ENCODE measurements around the gene MAST4.

The MAST4 gene

GRCh38 chr5:67013719-67014118 lies 417.5 kb downstream of the MAST4 start:
- Histone ChIP-seq H3K4me1 (ENCODE audit: control insufficient read depth, insufficient read depth, low read depth, low read length) (peaks cover 14% of the 10 kb centered on the region), H2BK15ac (ENCODE audit: low read depth, poor library complexity, severe bottlenecking) (no peak overlapping the region), H2BK12ac (ENCODE audit: low read length in 2 of 2) (no peak overlapping the region), H3K14ac (ENCODE audit: low read length in 2 of 2) (no peak overlapping the region), H3K27me3 (ENCODE audit: control insufficient read depth in 1 of 2, insufficient read depth in 1 of 2, low read length in 2 of 2) (no peaks in the 10 kb centered on the region), H3K79me1 (replicated peaks; ENCODE audit: low read length, poor library complexity, severe bottlenecking) (peaks cover 20% of the 10 kb centered on the region), H3K9ac (ENCODE audit: low read length) (no peak overlapping the region), H3K27ac (ENCODE audit: low read length, poor library complexity, severe bottlenecking) (no peak overlapping the region), H2AK5ac (ENCODE audit: low read length, severe bottlenecking) (no peak overlapping the region), H2BK5ac (ENCODE audit: low read depth, low read length, poor library complexity, severe bottlenecking) (no peak overlapping the region), H3K36me3 (ENCODE audit: control insufficient read depth in 1 of 2, insufficient read depth in 2 of 2, low read depth in 1 of 2, low read length in 2 of 2) (no peaks in the 10 kb centered on the region), H3K9me3 (ENCODE audit: control insufficient read depth, low read length) (no peaks in the 10 kb centered on the region), H4K91ac (ENCODE audit: low read length) (no peak overlapping the region), H3K4ac (ENCODE audit: low read depth in 1 of 2, low read length in 2 of 2) (no peak overlapping the region), H4K8ac (ENCODE audit: low read length) (no peak overlapping the region), H3K23ac (ENCODE audit: low read length in 2 of 2) (no peak overlapping the region), H2AFZ (ENCODE audit: low read depth, low read length) (no peak overlapping the region), H3K4me2 (ENCODE audit: low read length, poor library complexity, severe bottlenecking) (no peak overlapping the region), H3K4me3 (ENCODE audit: insufficient read depth in 1 of 2, low read depth in 1 of 2, low read length in 2 of 2) (no peak overlapping the region), H3K18ac (ENCODE audit: low read depth in 1 of 2, low read length in 2 of 2) (no peak overlapping the region), H2BK120ac (ENCODE audit: low read depth, low read length) (no peak overlapping the region)
- no peak for DNase-seq
- WGBS = 90% methylated on average over 1 of the region's 1 CpG

- Histone ChIP-seq H3K36me3 (ENCODE audit: control insufficient read depth in 1 of 2, insufficient read depth in 2 of 2, low read depth in 1 of 2, low read length in 2 of 2) (no peaks in the 10 kb centered on the region), H2BK12ac (ENCODE audit: low read length in 2 of 2) (no peak overlapping the region), H3K79me1 (replicated peaks; ENCODE audit: low read length, poor library complexity, severe bottlenecking) (peaks cover 23% of the 10 kb centered on the region), H4K91ac (ENCODE audit: low read length) (no peak overlapping the region), H3K9me3 (ENCODE audit: control insufficient read depth, low read length) (no peaks in the 10 kb centered on the region), H3K4me3 (ENCODE audit: insufficient read depth in 1 of 2, low read depth in 1 of 2, low read length in 2 of 2) (no peak overlapping the region), H3K27me3 (ENCODE audit: control insufficient read depth in 1 of 2, insufficient read depth in 1 of 2, low read length in 2 of 2) (no peaks in the 10 kb centered on the region), H3K4me1 (ENCODE audit: control insufficient read depth, insufficient read depth, low read depth, low read length) (peaks cover 16% of the 10 kb centered on the region), H3K9ac (ENCODE audit: low read length) (no peak overlapping the region), H3K4ac (ENCODE audit: low read depth in 1 of 2, low read length in 2 of 2) (no peak overlapping the region), H2BK5ac (ENCODE audit: low read depth, low read length, poor library complexity, severe bottlenecking) (no peak overlapping the region), H3K4me2 (ENCODE audit: low read length, poor library complexity, severe bottlenecking) (no peak overlapping the region), H3K14ac (ENCODE audit: low read length in 2 of 2) (no peak overlapping the region), H2AK5ac (ENCODE audit: low read length, severe bottlenecking) (peak overlapping the region; percentile 35), H3K27ac (ENCODE audit: low read length, poor library complexity, severe bottlenecking) (no peak overlapping the region), H2BK15ac (ENCODE audit: low read depth, poor library complexity, severe bottlenecking) (no peak overlapping the region), H3K23ac (ENCODE audit: low read length in 2 of 2) (no peak overlapping the region), H2BK120ac (ENCODE audit: low read depth, low read length) (no peak overlapping the region), H2AFZ (ENCODE audit: low read depth, low read length) (no peak overlapping the region), H4K8ac (ENCODE audit: low read length) (no peak overlapping the region), H3K18ac (ENCODE audit: low read depth in 1 of 2, low read length in 2 of 2) (no peak overlapping the region)
- no peak for DNase-seq
- WGBS = 99% methylated on average over 5 of the region's 5 CpGs
Measured at GRCh38 chr5:67014191-67014590, 418.0 kb downstream of the MAST4 start.

GRCh38 chr5:67014957-67015400 lies 418.8 kb downstream of the MAST4 start:
- DNase-seq = no peak
- Histone ChIP-seq H2AK5ac (ENCODE audit: low read length, severe bottlenecking) (no peak overlapping the region), H2BK15ac (ENCODE audit: low read depth, poor library complexity, severe bottlenecking) (no peak overlapping the region), H3K79me1 (replicated peaks; ENCODE audit: low read length, poor library complexity, severe bottlenecking) (peaks cover 21% of the 10 kb centered on the region), H2BK120ac (ENCODE audit: low read depth, low read length) (no peak overlapping the region), H2BK5ac (ENCODE audit: low read depth, low read length, poor library complexity, severe bottlenecking) (no peak overlapping the region), H2BK12ac (ENCODE audit: low read length in 2 of 2) (no peak overlapping the region), H3K4me2 (ENCODE audit: low read length, poor library complexity, severe bottlenecking) (peak overlapping the region; percentile 27), H3K27me3 (ENCODE audit: control insufficient read depth in 1 of 2, insufficient read depth in 1 of 2, low read length in 2 of 2) (no peaks in the 10 kb centered on the region), H3K9ac (ENCODE audit: low read length) (peak overlapping the region; percentile 85), H3K27ac (ENCODE audit: low read length, poor library complexity, severe bottlenecking) (no peak overlapping the region), H3K4ac (ENCODE audit: low read depth in 1 of 2, low read length in 2 of 2) (no peak overlapping the region), H2AFZ (ENCODE audit: low read depth, low read length) (no peak overlapping the region), H3K14ac (ENCODE audit: low read length in 2 of 2) (no peak overlapping the region), H3K36me3 (ENCODE audit: control insufficient read depth in 1 of 2, insufficient read depth in 2 of 2, low read depth in 1 of 2, low read length in 2 of 2) (no peaks in the 10 kb centered on the region), H3K4me3 (ENCODE audit: insufficient read depth in 1 of 2, low read depth in 1 of 2, low read length in 2 of 2) (peak overlapping the region in 1 of 2 experiments; percentile 73), H4K8ac (ENCODE audit: low read length) (no peak overlapping the region), H3K9me3 (ENCODE audit: control insufficient read depth, low read length) (no peaks in the 10 kb centered on the region), H3K18ac (ENCODE audit: low read depth in 1 of 2, low read length in 2 of 2) (no peak overlapping the region), H4K91ac (ENCODE audit: low read length) (no peak overlapping the region), H3K23ac (ENCODE audit: low read length in 2 of 2) (no peak overlapping the region), H3K4me1 (ENCODE audit: control insufficient read depth, insufficient read depth, low read depth, low read length) (peaks cover 16% of the 10 kb centered on the region)
- WGBS = 63% methylated on average over 2 of the region's 3 CpGs

- no peak overlapping the region for H2BK120ac ChIP-seq (ENCODE audit: low read depth, low read length)
- H3K27me3 ChIP-seq (ENCODE audit: control insufficient read depth in 1 of 2, insufficient read depth in 1 of 2, low read length in 2 of 2) = no peaks in the 10 kb centered on the region
- WGBS = 11% methylated on average over 5 of the region's 8 CpGs
Measured at GRCh38 chr5:67015541-67016191, 419.5 kb downstream of the MAST4 start.

More at GRCh38 chr5:67015541-67016191, 419.5 kb downstream of the MAST4 start:
- H2BK5ac ChIP-seq (ENCODE audit: low read depth, low read length, poor library complexity, severe bottlenecking) = no peak overlapping the region
- H2AFZ ChIP-seq (ENCODE audit: low read depth, low read length) = no peak overlapping the region
- H2BK12ac ChIP-seq (ENCODE audit: low read length in 2 of 2) = no peak overlapping the region
- H3K4me1 ChIP-seq (ENCODE audit: control insufficient read depth, insufficient read depth, low read depth, low read length) = peaks cover 14% of the 10 kb centered on the region
- no peak overlapping the region for H2BK15ac ChIP-seq (ENCODE audit: low read depth, poor library complexity, severe bottlenecking)
- H3K4ac ChIP-seq (ENCODE audit: low read depth in 1 of 2, low read length in 2 of 2) = no peak overlapping the region
- no peak overlapping the region for H4K8ac ChIP-seq (ENCODE audit: low read length)
- peak overlapping the region in 1 of 2 experiments; percentile 73 for H3K4me3 ChIP-seq (ENCODE audit: insufficient read depth in 1 of 2, low read depth in 1 of 2, low read length in 2 of 2)
- no peak overlapping the region for H2AK5ac ChIP-seq (ENCODE audit: low read length, severe bottlenecking)
- H3K4me2 ChIP-seq (ENCODE audit: low read length, poor library complexity, severe bottlenecking) = peak overlapping the region; percentile 26
- H3K14ac ChIP-seq (ENCODE audit: low read length in 2 of 2) = no peak overlapping the region
- H3K9ac ChIP-seq (ENCODE audit: low read length) = peak overlapping the region; percentile 85
- H3K18ac ChIP-seq (ENCODE audit: low read depth in 1 of 2, low read length in 2 of 2) = no peak overlapping the region
- no peak overlapping the region for H3K23ac ChIP-seq (ENCODE audit: low read length in 2 of 2)
- no peaks in the 10 kb centered on the region for H3K9me3 ChIP-seq (ENCODE audit: control insufficient read depth, low read length)
- H3K27ac ChIP-seq (ENCODE audit: low read length, poor library complexity, severe bottlenecking) = peak overlapping the region; percentile 41
- peak; percentile 48 for DNase-seq
- peaks cover 16% of the 10 kb centered on the region for H3K79me1 ChIP-seq (replicated peaks; ENCODE audit: low read length, poor library complexity, severe bottlenecking)
- no peaks in the 10 kb centered on the region for H3K36me3 ChIP-seq (ENCODE audit: control insufficient read depth in 1 of 2, insufficient read depth in 2 of 2, low read depth in 1 of 2, low read length in 2 of 2)
- H4K91ac ChIP-seq (ENCODE audit: low read length) = no peak overlapping the region
